ENCODE results near the gene UVRAG. TPM values are rescaled to one million over a fixed set of nuclear protein-coding genes. Genes with fewer than 3 reads are reported as not detected.
A peak's percentile ranks its signal among the peaks of the same experiment; 100 is the strongest.

The UVRAG gene
- total and polyA plus RNA-seq, 4 experiments from 2014 or later, result 11.2 to 32.2 (median 21.3) TPM

- Histone ChIP-seq H3K4me1 (ENCODE audit: insufficient read depth, low read length) (peaks cover 23% of the 10 kb centered on the region), H3K27ac (ENCODE audit: low read depth, low read length) (no peak overlapping the region), H3K27me3 (ENCODE audit: insufficient read depth, low read length) (peaks cover 3% of the 10 kb centered on the region), H3K36me3 (ENCODE audit: insufficient read depth, low read length) (no peaks in the 10 kb centered on the region), H3K4me3 (ENCODE audit: low read length in 2 of 2) (peak overlapping the region; percentile 42 to 58), H3K9me3 (ENCODE audit: control insufficient read depth in 1 of 2, low read length in 2 of 2) (no peaks in the 10 kb centered on the region)
- intact Hi-C loops (cut with micrococcal nuclease), result loop anchor here (1.0 to 2.0 kb wide), 2 partner anchors 46 kb away; partner anchors contain the start of gene UVRAG
- peak overlapping the region in 3 of 7 donors; percentile 67 to 74 (median 73) for H3K27ac Mint-ChIP-seq
- no peaks in the 10 kb centered on the region for H3K36me3 Mint-ChIP-seq
- H3K27me3 Mint-ChIP-seq, result peaks cover 3 to 9% of the 10 kb centered on the region in 2 donors
- DNase-seq, result peak in 1 of 5 donors; percentile 8
- peaks cover 0 to 2% (median 0%) of the 10 kb centered on the region in 8 donors for H3K9me3 Mint-ChIP-seq
- CTCF ChIA-PET (ENCODE audit: partially characterized antibody), result interaction anchor here (0.8 to 0.9 kb wide), 2 partner anchors 33 to 46 kb away, joined by 3 read pairs; no protein-coding TSS in a partner anchor
- H3K4me3 Mint-ChIP-seq, result peak overlapping the region; percentile 37 to 85 (median 69)
- H3K4me1 Mint-ChIP-seq, result peaks cover 2 to 19% (median 9%) of the 10 kb centered on the region in 4 donors
- POLR2A ChIA-PET (ENCODE audit: partially characterized antibody), result interaction anchor here (1.0 to 1.4 kb wide), 2 partner anchors 8 to 46 kb away, joined by 3 to 4 read pairs; partner anchors contain the start of gene UVRAG
These were observed 45.9 kb upstream of the UVRAG start for GRCh38 chr11:75768909-75769771.

- Mint-ChIP-seq H3K27me3 (peaks cover 3 to 9% of the 10 kb centered on the region in 2 donors), H3K9me3 (peaks cover 0 to 2% (median 0%) of the 10 kb centered on the region in 8 donors), H3K4me3 (peak overlapping the region in 5 of 8 donors; percentile 10 to 78 (median 51)), H3K4me1 (peaks cover 2 to 19% (median 9%) of the 10 kb centered on the region in 4 donors), H3K27ac (no peak overlapping the region), H3K36me3 (no peaks in the 10 kb centered on the region)
- CTCF ChIA-PET (ENCODE audit: partially characterized antibody), result interaction anchor here (0.8 to 1.5 kb wide), 2 partner anchors 32 to 98 kb away, joined by 3 read pairs; no protein-coding TSS in a partner anchor
- POLR2A ChIA-PET (ENCODE audit: partially characterized antibody), result interaction anchor here (1.4 kb wide), 1 partner anchor 7 kb away, joined by 4 read pairs; no protein-coding TSS in a partner anchor
- Histone ChIP-seq H3K4me1 (ENCODE audit: insufficient read depth, low read length) (peaks cover 23% of the 10 kb centered on the region), H3K36me3 (ENCODE audit: insufficient read depth, low read length) (no peaks in the 10 kb centered on the region), H3K27me3 (ENCODE audit: insufficient read depth, low read length) (peaks cover 3% of the 10 kb centered on the region), H3K4me3 (ENCODE audit: low read length in 2 of 2) (no peak overlapping the region), H3K9me3 (ENCODE audit: control insufficient read depth in 1 of 2, low read length in 2 of 2) (no peaks in the 10 kb centered on the region), H3K27ac (ENCODE audit: low read depth, low read length) (no peak overlapping the region)
- no peak for DNase-seq
- intact Hi-C loops (cut with micrococcal nuclease), result no loop called here
These were observed 44.9 kb upstream of the UVRAG start for GRCh38 chr11:75770102-75770501.

- no peak overlapping the region for H3K4me3 Mint-ChIP-seq
- H3K27ac ChIP-seq (ENCODE audit: low read depth, low read length), result no peak overlapping the region
- peaks cover 24% of the 10 kb centered on the region for H3K4me1 ChIP-seq (ENCODE audit: insufficient read depth, low read length)
- H3K36me3 Mint-ChIP-seq, result no peaks in the 10 kb centered on the region
- H3K27ac Mint-ChIP-seq, result no peak overlapping the region
- no peak for DNase-seq
- intact Hi-C loops (cut with micrococcal nuclease), result no loop called here
- no peaks in the 10 kb centered on the region for H3K36me3 ChIP-seq (ENCODE audit: insufficient read depth, low read length)
- POLR2A ChIA-PET (ENCODE audit: partially characterized antibody), result no interaction called here
- peaks cover 2 to 19% (median 9%) of the 10 kb centered on the region in 4 donors for H3K4me1 Mint-ChIP-seq
- H3K27me3 ChIP-seq (ENCODE audit: insufficient read depth, low read length), result peaks cover 3% of the 10 kb centered on the region
- H3K27me3 Mint-ChIP-seq, result peaks cover 0 to 9% of the 10 kb centered on the region in 2 donors
- H3K4me3 ChIP-seq (ENCODE audit: low read length in 2 of 2), result no peak overlapping the region
- CTCF ChIA-PET (ENCODE audit: partially characterized antibody), result interaction anchor here (1.5 kb wide), 1 partner anchor 96 kb away, joined by 3 read pairs; no protein-coding TSS in a partner anchor
- no peaks in the 10 kb centered on the region for H3K9me3 Mint-ChIP-seq
- no peaks in the 10 kb centered on the region for H3K9me3 ChIP-seq (ENCODE audit: control insufficient read depth in 1 of 2, low read length in 2 of 2)
These were observed 43.2 kb upstream of the UVRAG start for GRCh38 chr11:75771646-75772410.

GRCh38 chr11:75773595-75774353 is 41.2 kb upstream of the UVRAG start:
- intact Hi-C loops (cut with micrococcal nuclease), result no loop called here
- Histone ChIP-seq H3K4me1 (ENCODE audit: insufficient read depth, low read length) (peaks cover 23% of the 10 kb centered on the region), H3K27ac (ENCODE audit: low read depth, low read length) (no peak overlapping the region), H3K4me3 (ENCODE audit: low read length in 2 of 2) (no peak overlapping the region), H3K36me3 (ENCODE audit: insufficient read depth, low read length) (no peaks in the 10 kb centered on the region), H3K9me3 (ENCODE audit: control insufficient read depth in 1 of 2, low read length in 2 of 2) (no peaks in the 10 kb centered on the region), H3K27me3 (ENCODE audit: insufficient read depth, low read length) (peaks cover 3% of the 10 kb centered on the region)
- Mint-ChIP-seq H3K27me3 (peaks cover 0 to 6% of the 10 kb centered on the region in 2 donors), H3K4me3 (no peak overlapping the region), H3K4me1 (peaks cover 5 to 28% (median 10%) of the 10 kb centered on the region in 4 donors), H3K9me3 (no peaks in the 10 kb centered on the region), H3K27ac (peak overlapping the region in 1 of 7 donors; percentile 65), H3K36me3 (no peaks in the 10 kb centered on the region)
- ChIA-PET CTCF (ENCODE audit: partially characterized antibody) (no interaction called here), POLR2A (ENCODE audit: partially characterized antibody) (no interaction called here)
- DNase-seq, result no peak

GRCh38 chr11:75775056-75775455 is 40.0 kb upstream of the UVRAG start:
- intact Hi-C loops (cut with micrococcal nuclease), result no loop called here
- Mint-ChIP-seq H3K4me1 (peaks cover 5 to 18% (median 7%) of the 10 kb centered on the region in 4 donors), H3K4me3 (no peak overlapping the region), H3K27ac (no peak overlapping the region), H3K9me3 (no peaks in the 10 kb centered on the region), H3K36me3 (no peaks in the 10 kb centered on the region), H3K27me3 (peaks cover 0 to 3% of the 10 kb centered on the region in 2 donors)
- Histone ChIP-seq H3K4me1 (ENCODE audit: insufficient read depth, low read length) (peaks cover 15% of the 10 kb centered on the region), H3K27ac (ENCODE audit: low read depth, low read length) (no peak overlapping the region), H3K4me3 (ENCODE audit: low read length in 2 of 2) (no peak overlapping the region), H3K27me3 (ENCODE audit: insufficient read depth, low read length) (no peaks in the 10 kb centered on the region), H3K9me3 (ENCODE audit: control insufficient read depth in 1 of 2, low read length in 2 of 2) (no peaks in the 10 kb centered on the region), H3K36me3 (ENCODE audit: insufficient read depth, low read length) (no peaks in the 10 kb centered on the region)
- POLR2A ChIA-PET (ENCODE audit: partially characterized antibody), result no interaction called here
- CTCF ChIA-PET (ENCODE audit: partially characterized antibody), result interaction anchor here (1.0 kb wide), 1 partner anchor 28 kb away, joined by 4 read pairs; no protein-coding TSS in a partner anchor
- no peak for DNase-seq

- ChIA-PET CTCF (ENCODE audit: partially characterized antibody) (no interaction called here), POLR2A (ENCODE audit: partially characterized antibody) (no interaction called here)
- Mint-ChIP-seq H3K27ac (no peak overlapping the region), H3K27me3 (no peaks in the 10 kb centered on the region), H3K36me3 (no peaks in the 10 kb centered on the region), H3K4me1 (peaks cover 5 to 14% (median 7%) of the 10 kb centered on the region in 4 donors), H3K4me3 (no peak overlapping the region), H3K9me3 (no peaks in the 10 kb centered on the region)
- DNase-seq, result no peak
- H3K27me3 ChIP-seq (ENCODE audit: insufficient read depth, low read length), result no peaks in the 10 kb centered on the region
- peaks cover 15% of the 10 kb centered on the region for H3K4me1 ChIP-seq (ENCODE audit: insufficient read depth, low read length)
- no peaks in the 10 kb centered on the region for H3K36me3 ChIP-seq (ENCODE audit: insufficient read depth, low read length)
- no peak overlapping the region for H3K27ac ChIP-seq (ENCODE audit: low read depth, low read length)
- H3K9me3 ChIP-seq (ENCODE audit: control insufficient read depth in 1 of 2, low read length in 2 of 2), result no peaks in the 10 kb centered on the region
- H3K4me3 ChIP-seq (ENCODE audit: low read length in 2 of 2), result no peak overlapping the region
- intact Hi-C loops (cut with micrococcal nuclease), result no loop called here
These were observed 38.5 kb upstream of the UVRAG start for GRCh38 chr11:75776546-75776945.

Measured in CD4-positive, alpha-beta memory T cell (primary cell).